Measurements from ENCODE around the gene CCL18.
"Not testable (repeated sequence)": the region's sequence is repeated elsewhere in the genome, so short reads cannot be mapped to it uniquely, and the experiment has no call there.

DNA sequence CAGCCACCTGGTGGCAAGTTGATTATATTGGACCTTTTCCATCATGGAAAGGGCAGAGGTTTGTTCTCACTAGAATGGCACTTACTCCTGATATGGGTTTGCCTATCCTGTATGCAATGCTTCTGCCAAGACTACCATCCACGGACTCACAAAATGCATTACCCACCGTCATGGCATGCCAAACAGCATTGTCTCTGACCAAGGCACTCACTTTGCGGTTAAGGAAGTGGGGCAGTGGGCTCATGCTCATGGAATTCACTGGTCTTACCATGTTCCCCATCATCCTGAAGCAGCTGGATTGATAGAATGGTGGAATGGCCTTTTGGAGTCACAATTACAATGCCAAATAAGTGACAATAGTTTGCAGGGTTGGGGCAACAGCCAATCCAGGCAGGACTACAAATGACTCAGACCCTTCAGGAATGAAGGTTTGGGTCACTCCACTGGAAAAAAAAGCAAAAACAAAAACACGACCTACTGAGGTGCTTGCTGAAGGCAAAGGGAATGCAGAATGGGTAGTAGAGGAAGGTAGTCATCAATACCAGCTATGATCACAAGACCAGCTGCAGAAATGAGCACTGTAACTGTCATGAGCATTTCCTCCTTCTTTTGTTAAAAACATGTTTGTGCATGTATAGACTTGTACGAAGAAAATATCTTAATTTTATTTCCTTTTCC lies 51.0 kb downstream of the CCL18 start:
- TF ChIP-seq EZH2 (IDR thresholded peaks at IDR 0.05; ENCODE audit: borderline replicate concordance, low read depth, low read length); MAFK (IDR thresholded peaks at IDR 0.05; ENCODE audit: low read length); CHD4 (IDR thresholded peaks at IDR 0.05; ENCODE audit: insufficient read depth, insufficient replicate concordance, low read depth, low read length, poor library complexity, severe bottlenecking); BCOR (IDR thresholded peaks at IDR 0.05); SPI1 (IDR thresholded peaks at IDR 0.05; ENCODE audit: borderline replicate concordance, low read depth, low read length); ESRRA (IDR thresholded peaks at IDR 0.05; ENCODE audit: borderline replicate concordance, low read depth); TCF7 (IDR thresholded peaks at IDR 0.05; ENCODE audit: borderline replicate concordance): not testable (repeated sequence)
